ENCODE measurements around the gene DNMT3L.
"Not testable (repeated sequence)": the region's sequence is repeated elsewhere in the genome, so short reads cannot be mapped to it uniquely, and the experiment has no call there.

The DNMT3L gene

GRCh38 chr21:44275041-44275440 is 13.3 kb upstream of the DNMT3L start:
- no peak for DNase-seq

GRCh38 chr21:44273046-44273445 is 11.3 kb upstream of the DNMT3L start:
- no peak for DNase-seq

GRCh38 chr21:44272284-44272858 is 10.7 kb upstream of the DNMT3L start:
- DNase-seq = no peak

GRCh38 chr21:44271558-44272283 is 10.0 kb upstream of the DNMT3L start:
- DNase-seq = no peak

- DNase-seq = no peak
Measured at GRCh38 chr21:44269090-44269489, 7.4 kb upstream of the DNMT3L start.

- DNase-seq = no peak
Measured at GRCh38 chr21:44267655-44268142, 6.0 kb upstream of the DNMT3L start.

GRCh38 chr21:44265734-44266270 is 4.1 kb upstream of the DNMT3L start:
- no peak for DNase-seq

GRCh38 chr21:44263768-44264167 is 2.1 kb upstream of the DNMT3L start:
- no peak for DNase-seq

- no peak for DNase-seq
Measured at GRCh38 chr21:44263221-44263760, 1.6 kb upstream of the DNMT3L start.

- no peak for DNase-seq
Measured at GRCh38 chr21:44262338-44263056, 800 bp upstream of the DNMT3L start.

- DNase-seq = no peak
Measured at GRCh38 chr21:44260791-44261631, 686 bp downstream of the DNMT3L start.

GRCh38 chr21:44260066-44260465 is 1.6 kb downstream of the DNMT3L start:
- DNase-seq = no peak

GRCh38 chr21:44259082-44259705 is 2.5 kb downstream of the DNMT3L start:
- no peak for DNase-seq

GRCh38 chr21:44258056-44258725 is 3.5 kb downstream of the DNMT3L start:
- no peak for DNase-seq

- no peak for DNase-seq
Measured at GRCh38 chr21:44255511-44255981, 6.2 kb downstream of the DNMT3L start.

GRCh38 chr21:44253832-44254710 is 7.6 kb downstream of the DNMT3L start:
- no peak for DNase-seq

- DNase-seq = not testable (repeated sequence)
Measured at GRCh38 chr21:44249204-44250037, 12.3 kb downstream of the DNMT3L start.

- DNase-seq = not testable (repeated sequence)
Measured at GRCh38 chr21:44247904-44248303, 13.8 kb downstream of the DNMT3L start.

- DNase-seq = not testable (repeated sequence)
Measured at GRCh38 chr21:44243980-44244379, 17.7 kb downstream of the DNMT3L start.

All from NCI-H774 (cell line).